Measurements from ENCODE around the gene YBX3. TPM values are rescaled to one million over a fixed set of nuclear protein-coding genes. Genes with fewer than 3 reads are reported as not detected.

The YBX3 gene
- total and polyA plus RNA-seq, 2 of the 4 experiments (the other 2 are of a cell fraction) = 33.7 to 132 TPM

GRCh38 chr12:10690906-10691305, 32.2 kb downstream of the YBX3 start:
- Histone ChIP-seq H4K91ac (ENCODE audit: insufficient read depth, low read depth, low read length) (no peak overlapping the region), H2AK5ac (ENCODE audit: low read depth, low read length) (no peak overlapping the region), H2BK20ac (ENCODE audit: low read depth, low read length) (no peak overlapping the region), H3K79me1 (ENCODE audit: low read depth in 1 of 2, low read length in 2 of 2) (no peaks in the 10 kb centered on the region), H3K36me3 (ENCODE audit: control insufficient read depth, insufficient read depth, low read length) (peaks cover 6% of the 10 kb centered on the region), H4K20me1 (ENCODE audit: insufficient read depth, low read length) (no peaks in the 10 kb centered on the region), H3K56ac (ENCODE audit: extremely low read depth, insufficient read depth, low read length) (no peak overlapping the region), H2AK9ac (replicated peaks; ENCODE audit: low read depth, low read length, poor library complexity) (no peak overlapping the region), H3K9me3 (ENCODE audit: control insufficient read depth, insufficient read depth, low read length) (no peaks in the 10 kb centered on the region), H4K5ac (ENCODE audit: low read depth, low read length) (no peak overlapping the region), H2AFZ (replicated peaks; ENCODE audit: low read length, poor library complexity) (no peak overlapping the region), H3K4me2 (ENCODE audit: low read depth, low read length) (no peak overlapping the region), H3K4me1 (ENCODE audit: control insufficient read depth, insufficient read depth, low read length) (no peaks in the 10 kb centered on the region), H3K27me3 (ENCODE audit: control insufficient read depth, insufficient read depth, low read length) (no peaks in the 10 kb centered on the region; the same call in 1 of the 2 replicates), H2BK5ac (ENCODE audit: low read depth, low read length, poor library complexity, severe bottlenecking) (no peak overlapping the region), H2BK120ac (ENCODE audit: low read depth, low read length) (no peak overlapping the region), H3K9ac (ENCODE audit: low read depth, low read length) (no peak overlapping the region), H3K4ac (ENCODE audit: low read depth, low read length) (no peak overlapping the region), H3K4me3 (ENCODE audit: insufficient read depth, low read depth, low read length) (no peak overlapping the region), H3K14ac (replicated peaks; ENCODE audit: low read depth, low read length) (no peak overlapping the region), H3K18ac (ENCODE audit: low read depth, low read length) (no peak overlapping the region), H3K9me1 (ENCODE audit: insufficient read depth, low read length) (0 out of 2 replicates have a peak, but pooled peaks cover 3% of the 10 kb centered on the region), H3K23ac (ENCODE audit: low read depth, low read length) (no peak overlapping the region), H2BK15ac (ENCODE audit: low read depth, low read length) (no peak overlapping the region), H3K27ac (ENCODE audit: insufficient read depth, low read length) (no peak overlapping the region), H4K8ac (ENCODE audit: low read depth in 2 of 2, low read length in 2 of 2) (no peak overlapping the region)
- TF ChIP-seq, protein P1, sequence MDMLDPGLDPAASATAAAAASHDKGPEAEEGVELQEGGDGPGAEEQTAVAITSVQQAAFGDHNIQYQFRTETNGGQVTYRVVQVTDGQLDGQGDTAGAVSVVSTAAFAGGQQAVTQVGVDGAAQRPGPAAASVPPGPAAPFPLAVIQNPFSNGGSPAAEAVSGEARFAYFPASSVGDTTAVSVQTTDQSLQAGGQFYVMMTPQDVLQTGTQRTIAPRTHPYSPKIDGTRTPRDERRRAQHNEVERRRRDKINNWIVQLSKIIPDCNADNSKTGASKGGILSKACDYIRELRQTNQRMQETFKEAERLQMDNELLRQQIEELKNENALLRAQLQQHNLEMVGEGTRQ (IDR thresholded peaks at IDR 0.05; ENCODE audit: low read depth, low read length) = no peak
- no peak for TF ChIP-seq BHLHE40 (IDR thresholded peaks at IDR 0.05; ENCODE audit: low read depth, low read length)
- TF ChIP-seq RFX5 (IDR thresholded peaks at IDR 0.05; ENCODE audit: low read depth, low read length) = no peak
- DNase-seq (no peak), ATAC-seq (ENCODE audit: low read depth) (no peak)
- CTCF ChIA-PET = no interaction called here
- POLR2A ChIA-PET (ENCODE audit: unreplicated experiment) = interaction anchor here (0.6 kb wide), 1 partner anchor 24 kb away, joined by 3 read pairs; no protein-coding TSS in a partner anchor
- no CpG with 5 or more reads among the region's 2 CpGs for WGBS, 2 experiments (ENCODE audit: extremely low coverage in 2 of 2, insufficient read length in 1 of 2)
- dilution Hi-C loops (cut with HindIII; ENCODE audit: low sequenced_read_pairs, unreplicated experiment) (no loop called here), in situ Hi-C loops (cut with MboI; ENCODE audit: low sequenced_read_pairs) (no loop called here), intact Hi-C loops (cut with micrococcal nuclease) (no loop called here)
- BruUV-seq (replicated peaks) = no TSS peak

All from IMR-90 (cell line).